GM15510 (cell line): ENCODE data around the gene PARD3B.

Source experiments
- POLR2A ChIP-seq: IDR thresholded peaks from 3 replicates; pipeline ENCODE4 v1.6.1; 2011; ENCODE audit warnings: borderline replicate concordance; ENCODE audit not compliant: insufficient read length; ENCODE audit errors: extremely low read depth

Gene PARD3B

DNA sequence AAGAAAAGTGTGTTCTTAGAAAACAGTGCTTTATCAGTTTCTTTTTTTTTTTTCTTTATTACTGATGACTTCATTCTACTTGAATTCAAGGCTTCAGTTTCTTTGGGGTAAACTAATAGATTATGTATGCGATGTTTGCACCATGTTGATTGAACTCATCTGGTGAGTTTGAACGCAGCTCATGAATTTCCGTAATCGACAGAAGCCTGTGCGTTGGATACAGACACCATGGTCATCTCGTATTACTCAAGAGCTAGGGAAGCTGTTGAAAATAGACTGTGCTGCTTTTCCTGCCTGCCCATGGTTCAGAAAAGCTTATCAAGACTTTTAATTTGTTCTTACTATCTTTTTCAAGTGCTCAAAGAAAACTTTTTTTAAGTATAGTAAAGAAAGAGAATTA lies 951.5 kb downstream of the PARD3B start:
- no peak for TF ChIP-seq POLR2A

DNA sequence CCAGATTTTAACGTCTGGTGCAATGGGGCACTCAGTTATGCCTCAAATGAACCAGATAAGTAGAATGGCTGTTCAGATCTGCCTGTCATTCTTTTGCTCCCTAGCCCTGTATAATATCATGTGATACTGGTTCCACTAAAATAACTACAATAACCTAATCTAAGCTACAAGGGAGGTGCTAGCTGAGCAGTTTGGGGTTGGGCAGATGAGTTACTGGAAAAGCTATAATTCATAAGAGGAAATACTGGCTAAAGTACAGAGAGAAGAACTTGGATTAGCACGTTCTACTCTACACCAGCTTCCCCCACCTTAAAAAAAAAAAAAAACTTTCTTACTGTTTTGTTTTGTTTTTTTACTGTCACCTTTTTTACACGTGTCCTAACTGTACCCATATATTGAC lies 953.7 kb downstream of the PARD3B start:
- TF ChIP-seq POLR2A = no peak

GRCh38 chr2:205500065-205500464 lies 954.8 kb downstream of the PARD3B start:
- no peak for TF ChIP-seq POLR2A

DNA sequence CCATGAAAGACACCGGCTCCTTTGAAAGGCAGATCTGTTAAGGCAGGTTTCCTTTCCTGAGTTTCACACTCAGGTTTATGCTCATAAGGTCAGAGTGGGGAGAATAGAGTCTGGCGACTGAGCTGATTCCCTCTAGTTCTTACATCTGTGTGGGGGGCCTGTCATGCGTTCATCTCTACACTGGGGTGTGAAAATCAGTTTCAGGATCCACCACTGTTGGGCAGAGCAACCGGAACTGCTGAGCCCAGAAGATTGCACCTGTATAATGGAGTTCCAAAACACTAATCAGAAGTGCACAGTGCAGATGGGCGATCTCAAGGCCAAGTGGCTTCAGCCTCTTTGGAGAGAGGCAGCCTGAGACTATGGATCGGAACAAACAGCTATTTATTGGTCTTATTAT lies 955.7 kb downstream of the PARD3B start:
- no peak for TF ChIP-seq POLR2A

DNA sequence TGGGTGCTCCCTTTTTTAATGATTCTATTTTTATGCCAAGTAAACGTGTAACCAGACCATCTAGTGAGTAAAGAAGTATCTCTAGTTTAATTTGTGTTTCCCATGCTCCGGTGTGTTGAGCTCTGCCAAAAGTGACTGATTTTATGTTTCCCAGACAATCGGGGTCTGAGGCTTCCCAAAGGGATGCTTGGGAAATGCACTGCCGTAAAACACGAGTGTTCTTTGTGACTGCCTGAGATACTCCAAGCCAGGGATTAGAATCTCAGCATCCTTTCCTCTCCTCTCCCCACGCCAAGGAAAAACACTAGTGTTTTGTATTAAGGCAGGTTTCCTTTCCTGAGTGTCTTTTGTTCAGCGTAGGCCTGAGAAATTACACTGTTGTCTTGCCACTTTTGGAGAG lies 956.6 kb downstream of the PARD3B start:
- TF ChIP-seq POLR2A = no peak

DNA sequence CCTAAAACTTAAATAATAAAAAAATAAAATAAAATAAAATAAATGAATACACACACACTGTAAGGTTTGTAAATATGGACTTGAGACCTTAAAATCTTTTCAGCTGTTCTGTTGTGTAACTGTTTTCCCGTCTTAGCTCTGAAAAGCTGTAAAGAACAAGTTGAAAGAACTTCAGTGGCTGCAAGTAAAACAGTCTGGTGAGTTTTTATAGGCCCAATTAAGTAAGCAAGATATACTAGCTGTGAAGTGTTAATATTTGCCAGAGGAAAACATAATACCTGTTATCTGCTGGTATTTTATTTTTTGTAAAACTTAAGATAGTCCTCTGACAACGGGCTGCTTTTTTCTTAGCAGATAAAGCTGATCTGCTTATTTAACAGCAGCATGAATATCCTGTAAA lies 960.1 kb downstream of the PARD3B start:
- no peak for TF ChIP-seq POLR2A

DNA sequence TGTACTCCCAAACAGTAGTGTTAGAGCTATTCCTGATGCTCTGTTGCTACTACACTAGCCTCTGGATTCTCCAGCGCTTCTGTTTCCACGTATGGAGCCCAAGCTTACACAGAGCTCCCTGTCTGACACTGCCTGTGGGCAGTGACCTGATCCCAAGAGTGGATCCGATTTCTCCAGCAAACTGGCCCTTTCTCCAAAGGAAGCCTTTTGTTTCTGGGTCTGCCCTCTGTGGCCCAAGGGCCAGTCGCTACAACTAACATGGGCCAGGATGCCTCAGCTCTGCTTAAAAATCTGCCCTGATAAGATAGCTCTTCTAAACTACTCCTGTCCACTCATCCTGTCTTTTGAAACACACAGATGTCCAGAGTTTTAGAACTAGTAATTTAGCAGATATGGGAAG lies 964.4 kb downstream of the PARD3B start:
- no peak for TF ChIP-seq POLR2A

- TF ChIP-seq POLR2A = no peak
These were observed 965.1 kb downstream of the PARD3B start for GRCh38 chr2:205510345-205510744.

- no peak for TF ChIP-seq POLR2A
These were observed 965.9 kb downstream of the PARD3B start for GRCh38 chr2:205511221-205511620.

- TF ChIP-seq POLR2A = no peak
These were observed 966.4 kb downstream of the PARD3B start for GRCh38 chr2:205511641-205512040.

DNA sequence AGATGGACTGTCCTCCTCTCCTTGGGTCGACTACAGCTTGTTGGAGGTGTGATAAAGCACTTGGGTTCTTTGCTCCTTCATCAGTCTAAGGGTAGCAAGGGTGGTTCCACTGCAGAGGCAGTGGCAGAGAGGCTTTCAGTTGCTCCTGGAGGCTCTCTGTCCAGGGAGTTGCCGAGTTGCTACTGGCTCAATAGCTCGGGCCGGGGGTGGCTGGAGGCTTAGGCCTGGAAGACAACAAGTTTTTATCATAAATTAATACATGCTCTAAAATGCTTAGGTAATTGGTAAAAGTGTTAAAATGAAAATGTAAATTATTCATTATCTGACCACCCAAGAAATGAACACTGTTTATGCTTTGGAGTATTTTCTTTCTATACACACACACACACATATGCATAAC lies 975.0 kb downstream of the PARD3B start:
- TF ChIP-seq POLR2A = no peak

- TF ChIP-seq POLR2A = no peak
These were observed 979.4 kb downstream of the PARD3B start for GRCh38 chr2:205524656-205525055.

DNA sequence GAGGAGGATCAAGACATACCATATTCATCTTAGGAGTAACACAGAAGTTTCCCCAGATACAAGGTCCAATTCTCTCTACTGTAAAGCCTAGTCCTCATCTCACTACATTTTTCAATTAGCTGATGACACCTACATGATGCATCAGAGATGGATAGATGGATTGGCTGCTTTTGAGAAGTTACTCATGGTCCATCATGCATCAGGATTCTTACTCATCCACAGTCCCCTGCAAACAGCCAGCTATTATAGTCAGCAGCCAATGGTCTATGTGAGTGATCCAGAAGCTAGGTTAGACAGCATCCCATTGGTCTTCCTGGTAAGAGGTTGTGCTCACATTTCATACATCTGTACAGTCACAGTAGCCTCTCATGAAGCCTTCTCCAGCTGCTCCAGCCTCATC lies 982.5 kb downstream of the PARD3B start:
- no peak for TF ChIP-seq POLR2A

DNA sequence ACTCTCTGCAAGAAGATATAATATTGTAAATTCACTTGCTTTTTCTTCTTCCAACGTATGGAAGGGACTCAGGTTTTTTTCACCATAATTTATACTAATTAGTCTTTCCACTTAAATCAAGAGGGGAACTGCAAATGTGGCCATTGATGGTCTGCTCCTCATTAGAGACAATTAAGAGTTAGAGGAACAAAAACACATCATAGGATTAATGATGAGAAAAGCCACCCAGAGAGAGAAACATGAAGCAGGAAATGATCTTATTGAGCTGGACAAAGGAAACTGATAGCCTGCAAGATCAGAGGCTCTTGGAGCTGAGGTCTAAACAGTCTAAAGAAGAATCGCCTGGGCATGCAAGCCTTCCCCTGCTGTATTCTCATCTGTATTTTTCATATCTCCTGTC lies 985.8 kb downstream of the PARD3B start:
- TF ChIP-seq POLR2A = no peak

DNA sequence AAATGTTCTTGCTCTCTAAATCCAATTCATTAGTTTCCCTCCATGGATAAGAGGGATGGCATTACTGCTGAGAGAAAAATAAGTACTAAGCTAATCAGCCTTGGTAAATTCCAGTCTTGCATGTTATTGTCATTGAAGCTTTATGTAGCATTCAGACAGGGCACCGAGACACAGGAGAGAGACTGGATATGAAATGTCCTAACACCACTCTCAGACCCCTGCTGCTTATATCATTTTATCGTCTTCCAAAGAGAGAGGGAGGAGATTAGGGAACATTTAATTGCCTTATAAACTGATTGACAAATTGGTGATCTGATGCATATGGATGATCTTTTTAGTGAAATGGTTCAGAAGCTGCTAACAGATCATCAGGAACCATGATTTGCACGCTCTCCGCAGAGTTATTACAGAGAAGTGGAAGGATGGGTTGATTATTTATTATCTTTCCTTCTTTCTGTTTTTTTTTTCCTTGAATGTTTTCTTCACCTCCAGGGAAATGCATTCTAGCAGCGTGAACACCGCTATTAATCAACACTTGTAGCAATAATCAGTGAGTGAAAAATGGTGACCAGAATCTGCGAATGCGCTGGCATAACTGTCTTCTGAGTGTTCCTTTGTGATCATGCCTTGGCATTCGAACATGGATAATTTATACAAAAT lies 986.3 kb downstream of the PARD3B start:
- no peak for TF ChIP-seq POLR2A

GRCh38 chr2:205535001-205535400 lies 989.7 kb downstream of the PARD3B start:
- no peak for TF ChIP-seq POLR2A

DNA sequence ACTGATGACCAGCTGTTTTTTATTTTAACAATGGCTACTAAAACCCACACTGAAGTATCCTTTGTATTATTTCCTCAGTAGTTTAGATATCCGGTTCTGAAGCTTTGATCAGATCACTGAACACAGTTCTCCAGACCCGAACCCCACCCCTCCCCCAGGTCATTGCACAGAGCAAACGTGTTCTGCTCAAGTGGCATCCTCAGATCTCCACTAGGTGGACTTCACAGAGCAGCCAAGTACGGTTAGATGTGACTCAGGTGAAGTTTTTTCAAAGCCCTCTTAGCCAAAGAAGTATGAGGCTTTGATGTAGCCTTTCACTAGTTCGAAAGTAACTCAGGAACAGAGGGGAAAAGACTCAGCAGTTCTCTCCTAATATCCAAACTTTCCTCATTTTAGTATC lies 994.3 kb downstream of the PARD3B start:
- no peak for TF ChIP-seq POLR2A

DNA sequence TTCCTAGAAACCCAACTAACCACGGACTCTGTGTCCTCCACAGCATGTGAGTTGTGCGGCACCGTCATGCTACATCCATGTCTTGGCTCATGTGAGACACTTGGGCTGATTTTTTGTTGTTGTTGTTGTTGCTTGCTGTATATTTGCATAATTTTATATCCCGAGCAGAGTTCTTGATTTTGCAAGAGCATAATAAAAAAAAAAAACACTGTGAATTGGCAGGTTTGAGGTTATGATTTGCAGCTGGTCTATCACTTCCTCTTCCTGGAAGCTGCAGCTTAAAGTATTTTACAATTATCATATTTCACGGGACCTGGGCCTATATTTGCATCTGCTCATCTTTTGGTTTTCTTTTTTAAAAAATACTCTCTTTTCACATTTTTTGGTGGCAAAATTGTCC lies 994.8 kb downstream of the PARD3B start:
- no peak for TF ChIP-seq POLR2A

DNA sequence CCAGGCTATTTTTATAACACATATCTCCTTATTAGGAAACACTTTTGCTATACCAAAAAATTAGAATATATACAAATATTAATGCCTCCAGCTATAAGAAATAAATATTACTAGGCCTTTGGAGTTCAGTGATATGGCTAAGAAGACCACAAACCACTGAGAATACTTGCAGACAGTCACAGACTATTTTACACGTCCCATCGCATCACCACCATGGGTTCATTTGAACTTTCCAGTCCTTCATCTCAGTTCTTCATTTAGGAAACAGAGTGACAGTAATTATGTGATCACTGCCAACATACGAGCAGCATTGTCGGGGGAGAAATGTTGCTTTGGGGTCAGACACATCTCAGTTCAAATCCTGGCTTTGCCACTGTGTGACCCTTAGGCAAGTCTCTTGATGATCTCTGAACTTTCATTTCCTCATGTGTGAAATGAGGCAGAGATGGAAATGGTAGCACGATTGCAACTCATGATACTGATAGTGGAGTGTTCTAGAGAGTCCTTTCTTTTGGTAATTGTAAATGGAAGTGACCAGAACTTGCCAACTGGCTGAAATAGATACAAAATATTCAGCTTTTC lies 998.1 kb downstream of the PARD3B start:
- no peak for TF ChIP-seq POLR2A
